Inflammatory macrophage treated with lipopolysaccharide for 1 hour (primary cell): ENCODE measurements around the gene LHX5.

Source experiments
- DNase-seq, 2 donors: peaks; one replicate each; pipeline ENCODE4 v3.0.0-alpha.2; 2020 to 2022

The LHX5 gene

DNA sequence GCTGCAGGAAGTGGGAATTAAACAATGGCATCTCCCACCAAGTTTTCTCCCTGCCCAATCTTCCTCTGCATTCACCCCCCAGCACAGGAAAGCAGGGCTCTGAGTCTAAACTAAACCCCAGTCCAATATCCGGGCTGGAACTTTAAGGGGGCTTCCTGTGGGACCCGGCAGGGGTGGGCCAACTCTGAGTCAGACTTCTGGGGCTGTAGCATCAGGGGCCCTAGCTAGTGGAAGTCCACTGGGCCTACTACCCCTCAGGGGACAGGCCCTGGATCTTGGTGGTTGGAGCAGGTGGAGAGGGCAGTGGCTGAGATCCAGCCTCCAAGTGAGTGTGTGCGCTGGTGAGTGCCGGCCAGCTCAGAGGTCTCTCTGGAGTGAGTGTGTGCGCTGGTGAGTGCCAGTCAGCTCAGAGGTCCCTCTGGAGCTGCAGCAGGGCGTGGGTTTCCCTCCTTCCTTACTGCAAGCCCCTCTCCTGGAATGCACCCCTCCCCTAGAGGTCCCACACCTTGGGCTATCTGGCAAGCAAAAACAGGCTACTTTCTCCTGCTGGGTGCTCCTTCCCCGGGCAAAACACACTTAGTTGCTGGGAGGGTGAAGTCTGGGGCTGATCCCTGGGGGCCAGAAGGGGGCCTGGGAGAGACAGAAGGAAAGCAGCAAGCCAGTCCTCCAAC, 5.6 kb upstream of the LHX5 start:
- no peak for DNase-seq

DNA sequence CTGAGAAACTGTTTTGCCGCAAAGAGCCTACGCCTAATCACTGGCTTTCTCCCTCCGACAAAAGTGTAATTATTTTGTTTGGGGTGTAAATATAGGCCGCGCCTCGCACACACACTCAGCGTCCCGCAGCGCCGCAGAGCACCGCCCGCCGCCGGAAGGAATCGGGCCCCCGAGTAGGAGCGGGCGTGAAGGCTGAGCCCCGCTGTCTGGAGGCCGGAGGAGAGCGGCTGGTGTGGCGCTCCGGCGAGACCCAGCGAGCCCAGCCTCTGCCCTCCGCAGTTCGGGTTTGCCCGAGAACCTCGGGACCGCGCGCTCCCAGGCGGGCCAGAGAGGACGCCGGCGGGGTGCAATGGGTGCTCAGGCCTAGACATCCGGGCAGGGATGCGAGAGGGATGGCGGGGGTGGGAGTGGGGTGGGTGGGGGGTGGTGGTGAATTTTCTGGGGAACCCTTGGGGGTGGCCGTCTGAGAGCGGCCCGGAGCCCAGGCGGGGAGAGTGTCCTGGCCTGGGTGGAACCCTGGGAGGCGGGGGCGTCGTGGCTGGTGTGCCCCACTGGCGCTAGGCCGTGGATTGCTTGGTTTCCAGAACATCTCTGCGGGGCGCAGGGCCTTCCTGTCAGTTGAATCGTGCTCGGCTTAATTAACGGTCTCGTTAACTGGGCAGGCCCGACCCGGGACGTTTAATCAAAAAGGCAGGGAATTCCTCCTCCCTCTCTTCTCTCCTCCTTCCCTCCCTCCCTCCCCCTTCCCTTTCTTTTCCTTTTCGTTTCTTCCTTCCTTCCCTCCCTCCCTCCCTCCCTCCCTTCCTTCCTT, 4.7 kb upstream of the LHX5 start:
- no peak for DNase-seq

GRCh38 chr12:113475451-113476175, 3.9 kb upstream of the LHX5 start:
- DNase-seq = no peak

- DNase-seq = no peak
These were observed 3.2 kb upstream of the LHX5 start for GRCh38 chr12:113474635-113475436.

DNA sequence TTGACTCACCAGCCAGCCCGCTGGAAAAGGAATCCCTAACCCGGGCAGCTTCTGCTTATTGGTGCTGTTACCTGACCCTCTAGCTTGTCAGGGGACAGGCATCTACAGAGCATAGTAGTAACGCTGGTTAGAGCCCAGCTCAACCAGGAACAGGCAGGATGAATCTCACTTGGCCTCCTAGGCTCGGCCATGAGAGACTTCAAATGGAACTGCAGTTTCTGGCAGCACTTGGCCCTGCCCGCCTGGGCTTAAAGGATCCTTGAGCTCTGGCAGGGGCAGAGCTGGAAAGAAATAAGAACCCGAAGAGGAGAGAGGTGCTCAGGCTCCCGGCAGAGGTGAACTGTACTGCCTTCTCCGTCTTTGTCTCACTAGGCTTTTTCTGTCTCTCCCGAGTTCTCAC, 2.3 kb upstream of the LHX5 start:
- no peak for DNase-seq

DNA sequence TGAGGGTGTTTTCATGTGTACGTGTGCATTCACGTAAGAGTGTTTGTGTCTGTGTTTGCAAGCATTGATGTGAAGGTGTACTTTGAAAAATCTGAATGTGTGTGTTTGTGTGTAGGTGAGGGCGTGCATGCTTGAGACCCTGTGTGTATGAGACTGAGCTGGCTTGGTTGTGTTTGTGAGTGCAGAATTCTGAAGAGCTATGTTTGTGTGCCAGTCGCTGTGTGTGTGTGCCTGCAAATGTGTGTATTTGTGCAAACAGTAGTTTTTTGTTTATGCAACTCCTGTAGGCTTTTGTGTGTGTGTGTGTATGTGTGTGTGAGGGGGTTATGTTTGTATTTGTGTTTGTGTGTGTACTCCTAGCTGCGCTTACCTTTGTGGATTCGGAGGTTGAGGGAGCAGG, 1.7 kb upstream of the LHX5 start:
- DNase-seq = no peak

- DNase-seq = no peak
These were observed 785 bp upstream of the LHX5 start for GRCh38 chr12:113472191-113473121.

DNA sequence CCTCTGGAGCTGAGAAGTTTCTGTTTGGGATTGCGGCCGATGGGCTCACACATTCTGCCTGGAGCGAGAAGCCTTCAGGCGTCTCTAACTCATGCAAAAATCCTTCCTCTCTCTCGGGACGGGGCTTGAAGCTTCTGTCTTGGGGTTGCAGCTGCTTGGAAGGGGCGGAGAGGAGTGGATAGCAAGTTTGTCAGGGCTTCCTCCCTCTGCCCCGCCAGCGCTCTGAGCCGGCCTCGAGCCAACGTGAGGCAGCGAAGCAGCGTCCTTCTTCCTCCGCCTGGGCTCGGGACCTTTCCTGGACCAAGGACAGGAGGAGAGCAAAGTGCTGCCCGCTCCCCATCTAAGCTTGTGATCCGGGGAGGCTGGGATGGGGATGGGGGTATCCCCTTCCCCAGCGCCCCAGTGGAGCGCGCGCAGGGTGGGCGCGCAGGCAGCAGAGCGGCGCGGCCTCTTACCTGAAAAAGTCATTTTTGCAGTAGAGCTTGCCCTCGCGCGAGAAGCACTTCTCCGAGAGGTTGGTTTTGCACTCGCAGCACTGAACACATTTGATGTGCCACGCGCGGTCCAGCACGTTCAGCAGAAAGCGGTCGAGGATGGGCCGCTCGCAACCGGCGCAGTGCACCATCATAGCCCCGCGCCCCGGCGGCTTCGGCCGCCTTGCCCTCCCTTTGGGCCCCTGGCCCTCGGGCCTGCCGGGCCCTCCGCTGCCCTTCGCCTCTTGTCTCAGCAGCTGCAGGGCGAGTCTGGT, 626 bp downstream of the LHX5 start:
- no peak for DNase-seq

GRCh38 chr12:113469949-113470743, 1.5 kb downstream of the LHX5 start:
- DNase-seq = no peak

DNA sequence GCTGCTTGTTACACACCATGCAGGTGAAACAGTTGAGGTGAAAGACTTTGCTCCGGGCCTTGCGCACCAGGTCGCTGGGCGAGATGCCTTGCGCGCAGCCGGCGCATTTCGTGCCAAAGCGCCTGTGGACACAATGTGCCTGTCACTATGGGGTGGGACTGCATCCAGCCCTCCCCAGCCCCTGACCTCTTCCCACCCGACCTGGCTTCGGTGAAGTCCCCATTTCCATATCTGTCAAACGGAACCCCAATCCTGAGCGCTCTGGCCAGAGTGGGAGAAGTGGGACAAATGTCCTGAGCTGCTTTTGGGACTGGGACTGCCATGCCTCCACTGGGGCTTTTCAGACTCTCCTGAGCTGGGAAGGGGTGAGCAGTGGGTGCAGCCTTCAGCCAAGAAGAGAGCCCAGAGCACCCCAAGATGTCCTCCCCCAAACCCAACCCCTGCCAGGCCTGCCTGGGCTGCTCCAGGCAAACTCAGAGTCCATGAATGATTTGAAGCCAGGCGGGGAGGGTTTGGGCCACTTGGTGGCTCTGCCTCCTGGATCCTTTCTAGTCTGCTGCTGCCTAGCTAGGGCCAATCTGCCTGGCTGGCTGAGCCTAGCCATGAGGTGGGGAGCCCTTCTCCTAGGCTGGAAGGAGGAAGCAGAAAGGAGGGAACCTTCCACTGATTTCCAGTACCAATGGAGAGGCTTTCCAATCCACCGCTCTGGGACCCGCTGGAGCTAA, 2.3 kb downstream of the LHX5 start:
- no peak for DNase-seq

- no peak for DNase-seq
These were observed 3.1 kb downstream of the LHX5 start for GRCh38 chr12:113468365-113469223.

- no peak for DNase-seq
These were observed 3.9 kb downstream of the LHX5 start for GRCh38 chr12:113467502-113468364.

DNA sequence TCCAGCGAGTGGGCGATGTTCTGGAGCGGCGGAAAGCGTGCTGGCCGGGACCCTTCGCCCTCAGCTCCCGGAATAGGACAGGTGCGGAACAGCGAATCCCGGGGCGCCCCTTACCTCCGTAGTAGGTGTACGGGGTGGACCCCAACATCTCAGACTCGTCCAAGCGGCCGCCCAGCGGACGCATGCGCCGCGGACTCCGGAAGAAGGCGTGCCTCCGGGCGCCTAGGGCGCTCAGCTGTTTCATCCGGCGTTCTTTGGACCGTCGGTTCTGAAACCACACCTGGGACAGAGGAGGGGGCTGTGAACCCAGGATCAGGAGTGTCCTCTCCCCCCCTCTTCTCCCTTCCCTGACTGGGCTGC, 4.5 kb downstream of the LHX5 start:
- DNase-seq = no peak

GRCh38 chr12:113466454-113467141, 5.1 kb downstream of the LHX5 start:
- no peak for DNase-seq

- DNase-seq = no peak
These were observed 5.7 kb downstream of the LHX5 start for GRCh38 chr12:113465808-113466453.
